Kidney capillary endothelial cell (primary cell): ENCODE measurements around the gene NT5C1B.
A peak's percentile ranks its signal among the peaks of the same experiment; 100 is the strongest.

Experiments used
- DNase-seq: peaks from one replicate; pipeline ENCODE4 v3.0.0-alpha.2; 2018; ENCODE audit warnings: low spot score

Gene NT5C1B

DNA sequence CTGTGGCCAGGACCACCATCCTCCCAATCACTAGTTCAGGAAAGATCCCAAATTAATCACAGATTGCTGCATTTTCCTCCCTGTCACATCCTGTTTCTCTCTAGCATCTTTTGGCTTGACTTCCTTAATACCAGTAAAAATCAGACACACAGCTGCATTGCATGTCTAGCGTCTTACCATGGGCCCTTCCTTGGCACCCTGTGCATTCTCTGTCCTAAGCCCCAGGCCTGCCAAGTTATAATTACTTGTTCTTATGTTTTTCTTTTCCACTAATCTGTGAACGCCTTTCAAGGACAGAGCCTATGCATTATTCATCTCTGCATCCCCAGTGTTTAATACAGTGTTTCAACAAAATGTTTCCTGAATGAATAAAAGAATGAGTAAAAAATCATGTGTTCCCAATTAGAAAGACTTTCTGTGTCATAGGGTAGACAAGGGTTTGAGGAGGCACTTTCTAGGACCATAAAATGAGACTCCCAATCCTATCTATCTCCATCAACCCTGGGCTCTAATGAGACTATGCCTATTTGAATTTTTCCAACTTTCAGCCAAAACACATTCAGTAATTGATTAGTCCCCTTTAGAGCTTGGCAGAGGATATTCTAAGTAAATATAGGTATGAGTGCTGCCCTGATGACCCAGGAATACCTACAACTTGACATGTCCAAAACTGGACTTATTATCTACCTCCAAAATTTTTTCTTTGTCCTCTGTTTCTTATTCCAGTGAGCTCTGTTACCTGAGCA lies 10.3 kb upstream of the NT5C1B start:
- DNase-seq = no peak

DNA sequence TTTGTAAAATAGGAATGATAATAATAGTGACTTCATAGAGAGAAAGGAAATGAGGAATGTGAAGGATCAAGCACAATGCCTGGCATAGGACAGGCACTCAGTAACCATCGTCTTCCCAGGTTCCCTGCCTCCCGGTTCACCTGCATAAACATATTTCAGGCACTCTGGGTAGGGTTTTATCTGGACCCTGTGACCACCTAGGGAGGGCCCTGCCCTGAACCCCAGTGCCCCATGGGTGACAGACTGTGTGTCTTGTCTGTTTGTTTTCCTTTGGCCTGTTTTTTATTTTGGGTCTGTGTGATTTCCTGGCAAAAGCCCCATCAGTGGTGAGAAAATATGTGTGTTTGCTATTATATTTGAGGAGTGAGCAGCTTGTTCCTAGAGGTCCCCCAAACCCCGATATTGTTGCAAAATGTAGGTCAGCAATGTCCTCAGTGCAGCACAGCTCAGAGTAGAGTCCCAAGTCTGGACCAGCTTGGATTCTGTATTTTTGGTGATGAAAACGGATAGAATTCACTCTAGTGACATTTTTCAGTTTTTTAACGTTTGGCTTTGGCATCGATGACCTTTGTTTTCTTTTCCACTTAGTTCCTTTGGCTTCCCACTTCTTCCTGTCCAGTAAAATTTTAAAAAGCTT lies 9.6 kb upstream of the NT5C1B start:
- no peak for DNase-seq

DNA sequence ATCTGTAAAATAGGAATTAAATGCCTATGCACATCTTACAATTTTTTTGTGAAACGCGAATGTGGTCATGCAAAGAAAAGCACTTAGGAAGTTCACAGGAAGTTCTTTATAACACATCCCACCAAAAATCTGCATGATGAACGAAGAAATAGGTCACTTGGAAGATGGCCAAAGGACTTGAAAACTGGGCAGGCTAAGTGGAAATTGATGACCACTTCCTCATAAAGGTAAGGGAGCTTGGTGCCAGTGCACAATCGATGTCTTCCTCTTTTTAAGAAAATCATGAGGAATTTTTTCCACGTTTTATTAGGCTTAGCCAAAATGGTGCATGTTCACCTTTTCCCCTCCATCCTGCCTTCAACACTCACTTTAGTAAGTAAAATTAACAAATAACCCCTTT lies 8.2 kb upstream of the NT5C1B start:
- DNase-seq = no peak

DNA sequence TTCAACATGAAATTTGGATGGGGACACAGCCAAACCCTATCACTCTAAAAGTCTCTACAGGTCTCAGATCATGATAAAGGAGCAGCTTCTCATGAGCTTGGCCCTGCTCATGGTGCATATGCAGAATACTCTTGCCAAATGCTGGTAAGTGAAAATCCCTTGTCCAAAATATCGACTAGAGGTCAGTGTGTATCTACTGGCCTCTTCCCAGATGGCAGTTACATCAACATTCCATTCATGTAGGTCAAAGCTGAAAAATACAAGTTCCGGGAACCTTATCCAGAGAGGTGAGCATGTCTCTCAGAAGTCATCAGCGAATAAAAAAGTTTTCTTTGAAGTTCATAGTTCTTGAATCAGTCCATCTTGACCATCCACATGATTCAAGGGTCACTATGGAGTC lies 7.6 kb upstream of the NT5C1B start:
- DNase-seq = no peak

DNA sequence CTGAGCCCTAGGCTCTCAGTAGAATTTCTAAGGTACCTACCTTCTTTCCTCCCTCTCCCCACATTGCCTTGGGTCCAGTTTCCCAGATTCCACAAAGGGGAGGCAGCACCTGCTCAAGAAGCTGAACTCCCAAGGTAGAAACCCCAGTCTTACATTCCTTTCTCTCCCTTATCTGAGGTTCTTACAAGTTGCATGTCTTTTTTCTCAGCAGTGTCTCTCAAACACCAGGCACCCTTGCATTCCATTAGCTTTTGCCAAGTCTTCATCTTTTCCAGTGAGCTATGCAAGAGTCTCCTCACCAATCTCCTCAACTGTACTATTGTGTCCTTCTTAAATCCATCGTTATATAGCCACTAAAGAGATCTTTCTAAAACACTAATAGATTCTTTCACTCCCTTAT lies 4.1 kb upstream of the NT5C1B start:
- no peak for DNase-seq

DNA sequence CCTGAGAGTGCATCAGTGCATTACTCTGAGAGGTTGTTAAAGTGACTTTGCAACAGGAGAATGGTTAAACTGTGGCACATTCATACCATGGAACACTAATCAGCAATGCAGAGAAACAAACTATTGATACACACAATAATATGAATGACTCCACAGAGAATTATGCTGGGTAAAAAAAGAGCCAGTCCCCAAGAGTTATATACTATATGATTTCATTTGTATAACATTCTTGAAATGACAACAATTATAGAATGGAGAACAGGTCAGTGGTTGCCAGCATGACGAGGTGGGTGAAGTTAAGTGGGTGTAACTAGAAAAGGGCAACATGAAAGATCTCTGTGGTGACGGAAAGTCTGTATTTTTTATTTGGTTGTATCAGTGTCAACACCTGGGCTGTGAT lies 3.0 kb upstream of the NT5C1B start:
- DNase-seq = no peak

DNA sequence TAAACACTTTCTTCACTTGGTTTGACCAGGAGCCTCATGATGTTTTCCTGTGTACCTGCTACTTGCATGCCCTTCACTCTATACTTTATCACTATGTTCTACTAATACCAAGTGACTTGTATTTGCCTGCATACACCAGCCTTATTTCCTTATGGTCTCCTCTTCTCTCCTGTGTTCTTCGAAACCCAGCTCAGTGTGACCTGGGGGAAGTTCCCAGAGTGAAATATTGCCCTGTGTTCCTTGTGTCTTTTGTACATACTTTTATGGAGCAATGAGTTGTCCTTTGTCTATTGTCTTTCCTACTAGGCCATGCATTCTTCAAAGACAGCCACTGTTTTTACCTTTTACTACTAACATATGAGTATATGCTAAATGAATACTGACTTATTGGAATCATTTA lies 567 bp downstream of the NT5C1B start:
- DNase-seq = no peak

DNA sequence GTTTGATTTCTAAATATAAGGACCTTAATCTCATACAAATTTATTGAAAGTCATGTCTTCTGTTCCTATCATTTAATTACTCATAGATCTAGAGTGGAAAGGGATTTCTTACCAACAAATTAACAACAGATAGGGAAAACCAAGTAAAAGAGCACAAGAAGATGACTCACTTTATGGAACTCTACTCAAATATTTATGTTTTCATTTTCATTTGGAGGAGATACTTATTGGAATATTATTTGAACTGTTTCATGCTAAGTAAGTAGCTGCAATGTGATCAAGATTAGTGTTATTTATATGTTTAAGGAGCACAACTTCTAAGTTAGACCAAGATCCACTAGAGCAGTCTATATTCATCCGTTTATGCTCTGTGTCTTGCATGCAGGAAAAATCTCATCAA lies 1.3 kb downstream of the NT5C1B start:
- DNase-seq = no peak

DNA sequence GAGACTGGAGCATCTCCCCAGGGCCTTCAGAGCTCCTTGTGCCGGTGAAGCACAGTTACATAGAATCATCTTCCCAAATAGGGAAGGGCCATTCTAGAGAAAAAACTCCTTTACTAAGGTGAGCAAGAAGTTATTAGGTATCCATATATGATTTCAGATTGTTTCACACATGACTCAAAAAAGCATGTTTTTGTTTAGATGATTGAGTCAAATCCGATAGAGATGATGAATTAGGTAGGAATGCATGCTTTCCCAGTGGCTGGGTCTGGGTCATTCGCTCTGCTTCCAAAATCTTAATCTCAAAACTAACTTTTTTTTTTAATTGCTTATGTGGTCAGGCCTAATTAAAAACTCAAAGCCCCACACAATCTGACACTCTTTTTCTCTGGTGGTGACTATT lies 3.8 kb downstream of the NT5C1B start:
- DNase-seq = no peak

DNA sequence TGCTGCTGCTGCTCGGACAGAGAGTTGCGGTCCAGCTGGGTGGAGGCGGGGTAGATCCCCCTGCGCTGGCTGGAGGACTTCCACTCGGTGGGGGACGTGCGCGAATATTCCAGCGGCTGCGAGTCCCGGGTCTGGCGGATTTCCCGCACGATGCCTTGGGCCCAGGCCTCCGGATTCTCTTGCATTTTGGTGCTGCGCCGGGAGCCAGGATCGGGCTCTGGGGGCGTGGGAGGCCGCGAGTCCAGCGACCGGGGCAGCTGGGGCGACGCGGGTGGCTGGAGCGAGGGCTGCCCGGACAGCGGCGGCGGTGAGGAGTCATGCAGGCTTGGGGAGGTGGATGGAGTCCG lies 4.8 kb downstream of the NT5C1B start:
- no peak for DNase-seq

DNA sequence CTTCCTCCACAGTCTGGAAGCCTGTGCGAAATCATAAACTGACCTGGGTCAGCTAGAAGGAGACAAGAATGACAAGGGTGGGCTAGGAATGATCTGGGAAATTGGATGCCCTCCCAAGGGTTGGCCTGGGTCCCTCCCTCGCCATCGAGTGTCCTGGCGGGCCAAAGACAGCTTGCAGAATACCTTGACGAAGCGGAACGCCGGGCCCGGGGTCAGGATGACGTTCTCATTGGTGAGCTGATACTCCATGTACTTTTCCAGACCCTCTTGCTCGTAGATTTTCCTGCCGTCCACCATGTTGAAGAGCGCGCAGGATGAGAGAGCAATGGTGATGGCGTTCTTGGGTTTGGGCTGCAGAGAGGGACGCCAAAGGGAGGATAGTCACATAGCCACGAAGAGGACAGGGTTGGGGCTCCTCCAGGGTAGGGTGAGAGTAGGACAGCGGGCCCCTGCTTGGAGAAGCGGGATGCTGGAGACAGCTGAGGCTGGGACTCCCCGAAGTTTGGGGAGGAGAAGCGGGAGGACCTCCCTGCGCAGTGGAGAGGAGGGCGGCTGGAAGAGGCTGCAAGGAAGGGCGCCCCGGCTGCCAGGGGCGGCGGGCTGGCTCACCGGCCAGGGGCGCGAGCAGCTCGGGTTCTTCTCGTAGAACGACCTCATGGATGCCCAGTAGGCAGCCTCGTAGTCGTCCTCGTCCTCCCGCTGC lies 5.3 kb downstream of the NT5C1B start:
- DNase-seq = no peak

DNA sequence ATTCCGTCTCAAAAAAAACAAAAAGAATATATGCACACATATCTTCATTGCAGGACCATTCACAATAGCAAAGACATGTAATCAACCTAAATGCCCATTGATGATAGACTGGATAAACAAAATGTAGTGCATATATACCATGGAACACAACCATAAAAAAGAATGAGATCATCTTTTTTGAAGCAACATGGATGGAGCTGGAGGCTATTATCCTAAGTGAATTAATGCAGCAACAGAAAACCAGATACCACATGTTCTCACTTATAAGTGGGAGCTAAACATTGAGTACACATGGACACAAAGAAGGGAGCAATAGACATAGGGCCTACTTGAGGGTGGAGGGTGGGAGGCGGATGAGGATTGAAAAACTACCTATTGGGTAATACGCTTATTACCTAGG lies 8.8 kb downstream of the NT5C1B start:
- DNase-seq = no peak

DNA sequence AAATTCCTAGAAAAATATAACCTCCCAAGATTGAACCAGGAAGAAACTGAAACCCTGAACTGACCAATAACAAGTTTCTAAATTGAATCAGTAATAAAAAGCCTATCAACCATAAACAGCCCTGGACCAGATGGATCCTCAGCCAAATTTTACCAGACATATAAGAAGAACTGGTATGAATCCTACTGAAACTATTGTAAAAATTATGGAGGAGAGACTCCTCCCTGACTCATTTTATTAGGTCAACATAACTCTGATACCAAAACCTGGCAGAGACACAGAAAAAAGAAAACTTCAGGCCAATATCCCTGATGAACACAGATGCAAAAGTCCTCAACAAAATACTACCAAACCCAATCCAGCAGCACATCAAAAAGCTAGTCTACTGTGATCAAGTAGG lies 11.3 kb downstream of the NT5C1B start:
- DNase-seq = no peak

DNA sequence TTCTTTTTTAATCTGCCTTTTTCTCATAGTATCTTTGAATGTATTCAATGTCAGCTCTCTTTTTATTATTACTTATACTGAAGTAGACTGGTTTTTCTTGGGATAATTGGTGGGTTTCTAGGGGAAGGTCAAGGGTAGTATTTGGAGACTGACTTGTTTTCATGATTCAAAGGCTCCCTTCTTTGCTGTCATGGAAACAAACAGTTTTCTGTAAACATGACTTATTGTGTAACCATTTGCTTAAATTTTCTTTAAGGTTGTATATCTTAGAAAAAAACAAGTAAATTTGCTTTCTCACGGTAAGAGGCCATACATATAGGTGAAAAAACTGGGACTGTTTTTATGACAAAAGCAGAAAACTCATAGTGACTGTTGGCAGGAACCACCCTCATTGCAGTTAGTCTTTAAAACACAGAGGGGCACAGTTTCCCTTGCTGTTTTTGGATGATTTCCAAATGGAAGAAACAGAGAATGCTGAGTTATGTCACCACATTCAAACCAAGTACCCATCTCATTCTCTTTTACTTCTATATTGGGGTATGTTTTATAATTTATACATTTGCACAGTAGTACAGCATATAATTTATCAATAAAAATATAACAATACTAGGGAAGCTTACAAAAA lies 23.1 kb downstream of the NT5C1B start:
- no peak for DNase-seq

DNA sequence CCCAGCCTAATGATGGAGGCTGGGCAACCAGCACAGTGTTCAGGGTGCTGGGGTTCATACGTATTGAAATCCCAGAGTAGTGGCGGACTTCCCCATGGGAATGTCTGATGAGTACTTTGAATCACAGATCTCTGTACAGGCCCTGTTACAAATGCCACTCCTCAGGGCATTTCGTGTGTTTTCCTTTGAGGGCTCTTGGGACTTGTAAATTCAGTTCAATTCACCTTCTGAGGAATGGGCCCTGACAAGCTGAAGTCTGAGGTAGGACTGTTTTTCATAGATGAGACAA lies 28.6 kb downstream of the NT5C1B start:
- no peak for DNase-seq

DNA sequence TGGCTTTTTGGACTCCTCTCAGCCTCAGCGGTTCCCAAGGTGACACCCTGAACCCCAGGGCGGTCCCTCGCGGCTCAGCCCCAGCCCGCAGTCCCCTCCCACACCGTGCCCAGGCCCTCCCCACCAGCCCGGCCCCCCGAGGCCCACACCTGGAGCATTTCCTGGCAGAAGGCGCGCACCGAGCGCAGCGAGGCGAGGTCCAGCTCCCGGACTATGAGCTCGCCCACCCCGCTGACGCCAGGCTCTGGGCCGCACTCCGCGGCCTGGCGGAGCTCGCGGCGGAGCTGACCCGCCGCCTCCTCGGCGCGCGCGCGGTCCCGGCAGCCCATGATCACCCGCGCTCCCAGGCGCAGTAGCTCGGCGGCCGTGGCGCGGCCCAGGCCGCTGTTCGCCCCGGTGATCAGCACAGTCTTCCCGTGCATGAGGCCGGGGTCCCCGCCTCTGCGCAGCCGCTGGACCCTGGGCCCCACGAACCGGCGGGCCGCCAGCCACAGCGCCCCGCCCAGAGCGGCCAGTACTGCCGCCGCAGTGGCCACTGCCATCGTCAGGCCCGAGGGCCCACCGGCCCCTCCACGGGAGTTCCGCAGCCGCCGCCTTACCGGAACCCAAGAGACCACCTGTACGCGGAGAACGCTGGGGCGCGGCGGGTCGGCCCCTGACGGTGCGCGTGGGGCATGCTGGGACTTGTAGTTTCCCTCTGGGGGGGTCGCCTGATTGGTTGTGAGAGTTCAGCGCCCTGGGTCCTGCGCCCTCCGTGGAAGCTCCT lies 29.2 kb downstream of the NT5C1B start, which contains the start of gene RDH14:
Gene RDH14 (minus strand): TSS at position 623 of the 766 bp plus-strand sequence. CDS start 81 bp downstream, at position 542.
- DNase-seq = peak; percentile 72

DNA sequence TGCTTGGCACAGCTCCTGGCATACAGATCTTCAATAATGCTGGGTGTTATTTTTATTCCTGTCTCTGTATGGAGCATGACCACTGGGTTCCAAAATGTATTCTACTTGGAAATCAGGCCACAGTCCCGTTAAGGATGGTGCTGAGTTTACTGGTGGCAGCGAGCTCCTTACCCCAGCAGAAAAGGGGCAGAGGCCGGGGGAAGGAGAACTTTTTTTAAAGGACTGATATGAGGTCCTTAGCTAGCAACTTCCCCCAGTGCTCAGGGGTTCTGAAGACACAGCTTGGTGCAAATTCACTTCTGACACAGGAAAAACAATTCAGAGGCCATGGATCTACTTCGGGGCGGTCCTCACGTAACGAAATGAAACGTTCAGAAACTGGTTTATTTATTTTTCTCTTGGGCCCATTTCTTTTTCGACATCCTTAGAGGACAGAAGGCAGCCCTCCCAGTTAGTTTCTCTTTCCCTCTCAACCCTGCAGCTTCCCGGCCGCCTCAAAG lies 29.8 kb downstream of the NT5C1B start:
- DNase-seq = peak; percentile 28

DNA sequence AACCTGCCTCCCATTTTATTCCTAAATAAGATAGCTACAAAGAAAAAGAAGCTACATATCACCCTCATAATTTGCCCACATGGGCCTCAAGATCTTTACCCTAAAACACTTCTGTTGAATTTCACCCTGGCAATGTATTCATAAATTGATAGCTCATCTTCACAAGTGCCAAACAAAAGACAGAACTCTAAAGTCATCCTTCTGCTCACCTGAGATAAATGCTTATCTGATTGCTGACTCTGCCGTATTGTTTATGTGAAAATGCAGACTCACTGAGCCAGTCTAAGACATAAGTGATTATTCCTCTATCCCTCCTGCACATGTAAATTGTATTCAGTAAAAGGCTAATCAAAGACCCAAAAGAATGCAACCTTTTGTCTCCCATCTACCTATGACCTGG lies 30.9 kb downstream of the NT5C1B start:
- DNase-seq = no peak

DNA sequence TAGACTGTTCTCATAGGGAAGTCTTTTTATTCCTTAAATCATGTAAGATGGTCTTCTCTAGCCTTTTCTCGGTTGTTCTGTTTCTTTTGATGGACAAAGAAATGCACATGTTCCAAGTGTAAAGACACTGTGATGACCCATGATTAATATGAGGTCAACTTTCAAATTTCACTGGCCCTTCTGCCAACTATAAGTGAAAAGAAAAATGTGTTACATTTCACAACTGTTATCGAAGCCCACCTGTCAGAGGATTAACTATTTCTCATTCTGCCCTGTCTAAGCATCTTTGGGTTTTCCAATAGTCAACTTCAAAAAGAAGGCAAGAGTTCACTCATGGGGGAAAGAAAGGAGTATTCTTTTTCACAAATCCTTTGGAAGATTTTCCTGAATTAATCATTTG lies 32.2 kb downstream of the NT5C1B start:
- DNase-seq = no peak

DNA sequence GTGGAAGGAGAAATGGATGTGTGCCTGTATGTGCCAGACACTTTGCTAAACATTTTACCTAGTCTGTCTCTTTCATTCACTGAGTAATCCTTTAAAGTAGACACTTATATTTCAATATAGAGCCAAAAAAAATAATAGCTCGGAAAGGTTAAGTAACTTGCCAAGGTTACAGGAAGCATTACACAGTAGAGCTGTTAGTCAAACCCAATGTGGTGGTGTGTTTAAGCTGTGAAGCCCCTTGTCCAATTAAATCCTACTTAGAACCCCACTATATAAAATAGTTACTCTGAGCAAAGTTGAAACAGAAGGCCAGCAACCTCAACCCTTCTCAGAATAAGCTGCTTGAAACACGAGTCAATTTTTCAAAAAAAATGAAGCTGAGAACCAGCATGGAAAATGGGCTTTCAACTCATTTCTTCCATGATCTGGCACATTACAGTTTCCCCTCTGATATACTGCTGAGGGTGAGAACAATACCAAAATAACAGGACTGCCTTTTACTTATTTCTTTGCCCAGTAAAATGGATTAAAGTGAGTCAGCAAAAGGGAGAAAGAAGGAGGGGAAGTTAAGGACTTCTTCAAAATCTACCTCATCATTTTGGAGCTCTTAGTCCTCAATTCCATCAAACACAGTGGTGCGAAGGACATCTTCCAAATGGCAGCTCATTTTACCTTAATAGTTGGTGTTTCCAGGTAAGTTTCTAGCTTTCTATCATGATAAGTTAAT lies 36.9 kb downstream of the NT5C1B start:
- DNase-seq = no peak

DNA sequence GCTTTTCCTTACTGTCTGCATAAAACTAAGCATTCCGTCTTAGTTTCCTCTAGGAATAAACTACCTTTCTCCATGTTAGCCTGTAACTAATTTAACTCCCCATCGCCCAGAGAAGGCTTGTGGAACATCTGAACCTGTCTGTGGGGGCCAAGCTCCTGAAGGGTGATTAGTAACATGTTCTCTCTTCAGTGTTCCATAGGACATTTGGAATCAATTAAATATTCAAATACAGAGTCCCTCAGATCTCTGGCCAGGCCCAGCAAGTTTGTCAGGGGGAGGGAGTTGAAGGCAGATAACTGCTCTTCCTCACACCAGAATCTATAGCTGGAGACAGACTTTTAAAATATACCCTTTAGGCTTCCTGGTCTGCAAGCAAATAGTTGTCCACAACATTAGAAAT lies 37.7 kb downstream of the NT5C1B start:
- no peak for DNase-seq

DNA sequence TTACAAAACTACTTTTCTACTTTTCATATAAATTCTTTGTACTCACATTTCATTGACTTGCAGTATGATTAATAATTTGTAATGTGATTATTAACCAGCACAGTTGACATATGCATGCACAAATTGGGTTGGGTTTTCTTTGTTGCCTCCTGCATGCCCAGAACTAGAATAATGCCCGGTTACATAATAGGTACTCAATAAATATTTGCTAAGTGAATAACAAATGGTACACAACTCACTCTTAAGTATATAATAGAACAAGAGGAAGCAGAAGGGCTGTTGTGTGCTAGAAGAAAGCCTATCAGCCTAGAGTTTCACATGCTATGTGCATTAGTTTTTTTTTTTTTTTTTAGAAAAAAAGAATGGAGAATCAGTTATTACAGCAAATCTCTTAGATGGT lies 38.2 kb downstream of the NT5C1B start:
- DNase-seq = no peak
